DND-41 (cell line): ENCODE results near the gene ATP6V1B1.

Experiments
- ATAC-seq: fragments of 200-7000 bp; cut with Tn5 transposase; 3 replicates; pipeline ENCODE4 v1.9.1; 2021; ENCODE audit warnings: low read depth; ENCODE audit not compliant: insufficient read depth
- DNase-seq: peaks from one replicate; pipeline ENCODE4 v3.0.0-alpha.2; 2020
- H2AFZ ChIP-seq: 2 replicates; pipeline ENCODE4 v1.6.0; 2012; ENCODE audit warnings: low read depth, low read length
- H3K27ac ChIP-seq: 2 replicates; pipeline ENCODE4 v1.5.1; 2012; ENCODE audit warnings: low read length, inconsistent platforms
- H3K27me3 ChIP-seq: fragments of 200-600 bp; sonication (generic); 2 replicates; pipeline ENCODE4 v1.6.0; 2012; ENCODE audit warnings: low read length, mild to moderate bottlenecking, inconsistent platforms; ENCODE audit not compliant: insufficient read depth, poor library complexity
- H3K36me3 ChIP-seq: 2 replicates; pipeline ENCODE4 v1.5.1; 2012; ENCODE audit warnings: low read length, inconsistent platforms; ENCODE audit not compliant: insufficient read depth
- H3K4me1 ChIP-seq: 2 replicates; pipeline ENCODE4 v1.5.1; 2012; ENCODE audit warnings: mild to moderate bottlenecking, low read length; ENCODE audit not compliant: insufficient read depth
- H3K4me2 ChIP-seq: 2 replicates; pipeline ENCODE4 v1.6.0; 2012; ENCODE audit warnings: mild to moderate bottlenecking, moderate library complexity, low read length, inconsistent platforms; ENCODE audit not compliant: insufficient read depth
- H3K4me3 ChIP-seq, 2 experiments: fragments of 200-600 bp in 1 of 2; shearing (Covaris generic) in 1 of 2; 2 replicates each; pipeline ENCODE4 v1.5.1; 2012 to 2016; ENCODE audit warnings: inconsistent platforms in 2 of 2, low read length in 2 of 2, mild to moderate bottlenecking in 2 of 2, low read depth in 1 of 2, moderate library complexity in 1 of 2
- H3K79me2 ChIP-seq: 2 replicates; pipeline ENCODE4 v1.6.0; 2012; ENCODE audit warnings: low read length, inconsistent platforms; ENCODE audit not compliant: insufficient read depth
- H3K9ac ChIP-seq: 2 replicates; pipeline ENCODE4 v1.6.0; 2012; ENCODE audit warnings: low read depth, mild to moderate bottlenecking, inconsistent platforms, low read length, moderate library complexity
- H3K9me3 ChIP-seq: 2 replicates; pipeline ENCODE4 v1.5.1; 2012; ENCODE audit warnings: low read length, moderate library complexity, mild to moderate bottlenecking, inconsistent platforms; ENCODE audit not compliant: insufficient read depth, severe bottlenecking
- H4K20me1 ChIP-seq: 2 replicates; pipeline ENCODE4 v1.6.0; 2012; ENCODE audit warnings: low read length; ENCODE audit not compliant: insufficient read depth
- EZH2 ChIP-seq: IDR thresholded peaks from 3 replicates; pipeline ENCODE4 v1.6.1; 2012; ENCODE audit warnings: borderline replicate concordance, low read depth, mild to moderate bottlenecking, moderate library complexity, low read length, inconsistent platforms; ENCODE audit not compliant: severe bottlenecking
- TF ChIP-seq, protein P1 (sequence below): IDR thresholded peaks from 2 replicates; pipeline ENCODE4 v1.5.1; 2012; ENCODE audit warnings: borderline replicate concordance, low read length, moderate library complexity, mild to moderate bottlenecking; ENCODE audit not compliant: poor library complexity, severe bottlenecking; ENCODE audit errors: extremely low read depth

The ATP6V1B1 gene

DNA sequence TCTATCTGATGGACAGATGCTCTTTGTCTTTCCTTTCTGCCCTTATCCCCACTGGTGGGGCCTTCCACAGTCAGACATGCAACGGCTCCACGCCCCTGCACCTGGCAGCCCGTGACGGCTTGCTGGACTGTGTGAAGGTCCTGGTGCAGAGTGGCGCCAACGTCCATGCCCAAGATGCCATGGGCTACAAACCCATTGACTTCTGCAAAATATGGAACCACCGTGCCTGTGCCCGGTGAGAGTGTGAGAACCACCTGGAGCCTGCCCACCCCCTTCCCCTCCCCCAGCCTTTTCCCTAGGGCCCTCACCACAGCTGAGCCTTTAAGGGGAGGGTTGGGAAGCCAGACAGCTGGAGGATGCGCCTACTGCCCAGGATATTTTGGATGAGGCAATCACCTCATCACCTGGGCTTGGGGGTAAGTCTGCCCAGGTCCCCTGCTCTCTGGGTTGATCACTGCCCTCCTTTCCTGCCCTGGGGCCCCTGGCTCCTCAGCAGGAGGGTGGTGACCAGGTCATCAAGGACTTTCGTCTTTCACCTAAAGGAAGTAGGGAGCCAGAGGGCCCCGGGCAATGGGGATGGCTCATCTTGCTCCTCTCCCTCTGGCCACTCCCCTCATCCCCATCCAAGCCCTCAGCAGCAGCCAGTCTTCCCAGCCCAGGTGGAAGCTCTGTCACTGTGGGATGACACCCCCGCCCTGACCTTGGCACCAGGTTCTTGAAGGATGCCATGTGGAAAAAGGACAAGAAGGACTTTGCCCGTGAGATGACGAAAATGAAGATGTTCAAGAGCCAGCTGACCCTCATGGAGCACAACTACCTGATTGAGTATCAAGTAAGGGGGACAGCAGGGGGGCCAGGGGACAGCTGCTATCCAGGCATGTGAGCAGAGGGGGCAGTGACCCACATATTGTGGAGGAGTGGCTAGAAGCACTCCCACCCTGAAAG is 46.4 kb downstream of the ATP6V1B1 start:
- no peak overlapping the region for H2AFZ ChIP-seq
- H3K79me2 ChIP-seq, result no peaks in the 10 kb centered on the region
- H3K4me1 ChIP-seq, result no peaks in the 10 kb centered on the region
- H3K4me3 ChIP-seq, result no peak overlapping the region
- DNase-seq (no peak), ATAC-seq (no peak)
- no peak overlapping the region for H3K27ac ChIP-seq
- H4K20me1 ChIP-seq, result no peaks in the 10 kb centered on the region; the same call in 1 of the 2 replicates
- H3K9ac ChIP-seq, result no peak overlapping the region
- TF ChIP-seq EZH2, result no peak
- TF ChIP-seq, protein P1, sequence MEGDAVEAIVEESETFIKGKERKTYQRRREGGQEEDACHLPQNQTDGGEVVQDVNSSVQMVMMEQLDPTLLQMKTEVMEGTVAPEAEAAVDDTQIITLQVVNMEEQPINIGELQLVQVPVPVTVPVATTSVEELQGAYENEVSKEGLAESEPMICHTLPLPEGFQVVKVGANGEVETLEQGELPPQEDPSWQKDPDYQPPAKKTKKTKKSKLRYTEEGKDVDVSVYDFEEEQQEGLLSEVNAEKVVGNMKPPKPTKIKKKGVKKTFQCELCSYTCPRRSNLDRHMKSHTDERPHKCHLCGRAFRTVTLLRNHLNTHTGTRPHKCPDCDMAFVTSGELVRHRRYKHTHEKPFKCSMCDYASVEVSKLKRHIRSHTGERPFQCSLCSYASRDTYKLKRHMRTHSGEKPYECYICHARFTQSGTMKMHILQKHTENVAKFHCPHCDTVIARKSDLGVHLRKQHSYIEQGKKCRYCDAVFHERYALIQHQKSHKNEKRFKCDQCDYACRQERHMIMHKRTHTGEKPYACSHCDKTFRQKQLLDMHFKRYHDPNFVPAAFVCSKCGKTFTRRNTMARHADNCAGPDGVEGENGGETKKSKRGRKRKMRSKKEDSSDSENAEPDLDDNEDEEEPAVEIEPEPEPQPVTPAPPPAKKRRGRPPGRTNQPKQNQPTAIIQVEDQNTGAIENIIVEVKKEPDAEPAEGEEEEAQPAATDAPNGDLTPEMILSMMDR, result no peak
- no peaks in the 10 kb centered on the region for H3K9me3 ChIP-seq
- peaks cover 24% of the 10 kb centered on the region for H3K36me3 ChIP-seq
- no peaks in the 10 kb centered on the region for H3K27me3 ChIP-seq
- H3K4me2 ChIP-seq, result no peak overlapping the region

DNA sequence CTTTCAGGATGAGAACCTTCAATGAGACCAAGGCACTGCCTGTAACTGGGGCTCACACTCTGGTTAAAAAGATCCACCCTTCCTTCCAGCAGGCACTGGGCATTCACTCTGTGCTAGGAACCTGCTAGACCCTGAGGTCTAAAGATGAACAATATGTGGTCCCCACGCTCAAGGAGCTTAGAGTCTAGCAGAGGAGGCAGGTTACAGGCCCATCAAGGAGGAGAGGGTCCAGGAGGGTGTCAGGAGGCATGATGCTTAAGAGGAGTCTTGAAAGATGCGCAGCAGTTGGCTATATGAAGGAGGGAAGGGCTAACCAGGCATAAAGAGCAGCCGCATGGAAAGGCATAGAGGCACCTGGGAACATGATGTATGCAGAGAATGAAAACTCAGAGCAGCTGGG is 47.3 kb downstream of the ATP6V1B1 start:
- Histone ChIP-seq H3K27me3 (no peaks in the 10 kb centered on the region), H3K79me2 (no peaks in the 10 kb centered on the region), H3K36me3 (peaks cover 33% of the 10 kb centered on the region), H3K4me1 (no peaks in the 10 kb centered on the region), H3K27ac (no peak overlapping the region), H3K4me2 (no peak overlapping the region), H3K9ac (no peak overlapping the region), H4K20me1 (no peaks in the 10 kb centered on the region; the same call in 1 of the 2 replicates), H3K9me3 (no peaks in the 10 kb centered on the region), H2AFZ (no peak overlapping the region), H3K4me3 (no peak overlapping the region)
- ATAC-seq (no peak), DNase-seq (no peak)
- TF ChIP-seq, protein P1, result no peak
- no peak for TF ChIP-seq EZH2

DNA sequence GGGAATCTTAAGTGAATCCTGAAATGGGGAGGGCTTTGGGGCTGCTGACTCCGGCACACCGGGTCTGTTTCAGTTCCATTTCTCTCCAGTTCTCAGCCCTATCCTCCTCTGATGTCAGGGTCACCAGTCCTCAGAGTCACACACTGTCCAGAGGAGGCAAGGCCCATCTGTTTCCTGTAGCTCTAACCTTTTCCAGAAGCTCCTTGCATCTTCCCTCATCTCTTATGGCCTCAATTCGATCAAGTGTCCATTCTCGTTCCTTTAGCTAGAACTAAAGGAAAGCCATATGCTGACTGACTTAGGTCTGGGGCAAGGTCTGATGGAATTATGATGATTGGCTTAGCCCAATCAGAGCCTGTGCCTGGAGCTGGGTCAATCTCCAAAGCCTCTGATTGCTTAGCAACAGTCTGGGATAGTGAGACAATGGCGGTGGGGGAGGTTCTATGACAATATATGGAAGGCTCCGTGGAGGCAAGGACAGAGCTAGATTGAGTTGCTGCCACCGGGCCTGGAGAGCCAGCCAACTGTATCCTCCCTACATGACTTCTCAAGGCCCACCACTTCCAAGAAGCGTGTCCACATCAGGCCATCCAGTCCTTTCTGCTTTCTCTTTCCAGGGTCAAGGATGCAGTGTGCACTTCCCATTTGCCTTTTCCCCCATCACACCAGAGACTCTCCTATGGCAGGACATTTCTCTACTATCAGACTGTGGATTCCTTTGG is 48.0 kb downstream of the ATP6V1B1 start:
- Histone ChIP-seq H3K36me3 (peaks cover 40% of the 10 kb centered on the region), H3K4me2 (no peak overlapping the region), H3K79me2 (no peaks in the 10 kb centered on the region), H3K9ac (no peak overlapping the region), H4K20me1 (no peaks in the 10 kb centered on the region; the same call in 1 of the 2 replicates), H3K4me3 (no peak overlapping the region), H3K27me3 (no peaks in the 10 kb centered on the region), H2AFZ (no peak overlapping the region), H3K4me1 (no peaks in the 10 kb centered on the region), H3K9me3 (no peaks in the 10 kb centered on the region), H3K27ac (no peak overlapping the region)
- TF ChIP-seq, protein P1, result no peak
- TF ChIP-seq EZH2, result no peak
- no peak for DNase-seq
- no peak for ATAC-seq
